WTC11 (cell line): ENCODE measurements around the gene MYO16.

Experiments
- NFYB ChIP-seq: sonication (generic); formaldehyde crosslinking; conservative IDR thresholded peaks from 2 replicates; pipeline ENCODE4 v1.8.0; 2022; ENCODE audit warnings: low read depth, missing genetic modification reagents
- TEAD1 ChIP-seq: sonication (generic); formaldehyde crosslinking; IDR thresholded peaks from 2 replicates; pipeline ENCODE4 v1.8.0; 2022; ENCODE audit warnings: mild to moderate bottlenecking, missing genetic modification reagents
- TF ChIP-seq, protein P1 (sequence below): sonication (generic); formaldehyde crosslinking; IDR thresholded peaks from 2 replicates; pipeline ENCODE4 v1.8.0; 2023; ENCODE audit warnings: missing genetic modification reagents
- TF ChIP-seq, protein P2 (sequence below): fragments of 200-600 bp; IDR thresholded peaks from 2 replicates; pipeline ENCODE4 v1.8.0; 2022; ENCODE audit warnings: antibody characterized with exemption

DNA sequence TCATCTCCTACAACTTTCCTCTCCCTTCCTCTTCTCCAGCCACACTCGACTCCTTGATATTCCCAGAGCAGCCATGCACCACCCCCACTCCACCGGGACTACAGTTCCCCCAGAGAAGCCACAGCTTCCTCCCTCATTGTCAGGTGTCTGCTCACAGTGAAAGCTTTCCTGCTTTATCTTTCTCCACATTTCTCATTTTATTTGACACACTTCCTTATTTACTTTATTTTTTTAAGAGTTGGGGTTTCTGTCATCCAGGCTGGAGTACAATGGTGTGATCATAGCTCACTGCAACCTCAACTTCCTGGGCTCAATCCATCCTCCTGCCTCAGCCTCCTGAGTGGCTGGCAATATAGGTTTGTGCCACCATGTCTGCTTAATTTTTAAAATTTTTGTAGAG lies 464.6 kb downstream of the MYO16 start:
- TF ChIP-seq, protein P1, sequence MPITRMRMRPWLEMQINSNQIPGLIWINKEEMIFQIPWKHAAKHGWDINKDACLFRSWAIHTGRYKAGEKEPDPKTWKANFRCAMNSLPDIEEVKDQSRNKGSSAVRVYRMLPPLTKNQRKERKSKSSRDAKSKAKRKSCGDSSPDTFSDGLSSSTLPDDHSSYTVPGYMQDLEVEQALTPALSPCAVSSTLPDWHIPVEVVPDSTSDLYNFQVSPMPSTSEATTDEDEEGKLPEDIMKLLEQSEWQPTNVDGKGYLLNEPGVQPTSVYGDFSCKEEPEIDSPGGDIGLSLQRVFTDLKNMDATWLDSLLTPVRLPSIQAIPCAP (CRISPR knock-in tag), result no peak
- TF ChIP-seq, protein P2, sequence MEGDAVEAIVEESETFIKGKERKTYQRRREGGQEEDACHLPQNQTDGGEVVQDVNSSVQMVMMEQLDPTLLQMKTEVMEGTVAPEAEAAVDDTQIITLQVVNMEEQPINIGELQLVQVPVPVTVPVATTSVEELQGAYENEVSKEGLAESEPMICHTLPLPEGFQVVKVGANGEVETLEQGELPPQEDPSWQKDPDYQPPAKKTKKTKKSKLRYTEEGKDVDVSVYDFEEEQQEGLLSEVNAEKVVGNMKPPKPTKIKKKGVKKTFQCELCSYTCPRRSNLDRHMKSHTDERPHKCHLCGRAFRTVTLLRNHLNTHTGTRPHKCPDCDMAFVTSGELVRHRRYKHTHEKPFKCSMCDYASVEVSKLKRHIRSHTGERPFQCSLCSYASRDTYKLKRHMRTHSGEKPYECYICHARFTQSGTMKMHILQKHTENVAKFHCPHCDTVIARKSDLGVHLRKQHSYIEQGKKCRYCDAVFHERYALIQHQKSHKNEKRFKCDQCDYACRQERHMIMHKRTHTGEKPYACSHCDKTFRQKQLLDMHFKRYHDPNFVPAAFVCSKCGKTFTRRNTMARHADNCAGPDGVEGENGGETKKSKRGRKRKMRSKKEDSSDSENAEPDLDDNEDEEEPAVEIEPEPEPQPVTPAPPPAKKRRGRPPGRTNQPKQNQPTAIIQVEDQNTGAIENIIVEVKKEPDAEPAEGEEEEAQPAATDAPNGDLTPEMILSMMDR, result no peak
- TF ChIP-seq NFYB, result no peak
- TF ChIP-seq TEAD1 (CRISPR knock-in tag), result no peak
